IMR-90 (cell line): Measurements from ENCODE around the gene PCMTD2. TPM values are rescaled to one million over a fixed set of nuclear protein-coding genes. Genes with fewer than 3 reads are reported as not detected.

ENCODE experiments used
- ATAC-seq: fragments of 200-7000 bp; cut with Tn5 transposase; 2 replicates; pipeline ENCODE4 v1.9.1; 2020; ENCODE audit warnings: low read depth, mild to moderate bottlenecking, moderate library complexity
- BruUV-seq: library from RNA; stranded (reverse); fragments of 400-500 nt; replicated peaks from 2 replicates; lab custom pipeline; 2021; lab: Mats Ljungman, UMichigan
- CTCF ChIA-PET: fragments of 300-600 bp; formaldehyde crosslinking; extraction: SDS; loops from one replicate; lab custom pipeline; 2021; ENCODE audit warnings: antibody characterized with exemption; lab: Yijun Ruan, JAX
- POLR2A ChIA-PET: fragments of 300-600 bp; sonication (Branson Sonifier 250); formaldehyde crosslinking; loops from one replicate; lab custom pipeline; 2022; ENCODE audit warnings: antibody characterized with exemption; ENCODE audit not compliant: unreplicated experiment; lab: Charles Lee
- DNase-seq: peaks from one replicate; pipeline ENCODE4 v3.0.0; 2013
- H2AFZ ChIP-seq: replicated peaks from 2 replicates; pipeline ENCODE3; 2013; ENCODE audit warnings: low read length, mild to moderate bottlenecking; ENCODE audit not compliant: poor library complexity
- H2AK5ac ChIP-seq: 2 replicates; pipeline ENCODE4 v1.6.1; 2013; ENCODE audit warnings: low read depth, low read length, inconsistent platforms
- H2AK9ac ChIP-seq: replicated peaks from 2 replicates; pipeline ENCODE3; 2013; ENCODE audit warnings: mild to moderate bottlenecking, low read depth, low read length, moderate library complexity; ENCODE audit not compliant: poor library complexity
- H2BK120ac ChIP-seq: 2 replicates; pipeline ENCODE4 v1.6.1; 2013; ENCODE audit warnings: low read depth, low read length, inconsistent platforms
- H2BK15ac ChIP-seq: 3 replicates; pipeline ENCODE4 v1.6.1; 2013; ENCODE audit warnings: low read depth, low read length, inconsistent platforms
- H2BK20ac ChIP-seq: 2 replicates; pipeline ENCODE4 v1.6.1; 2013; ENCODE audit warnings: low read depth, mild to moderate bottlenecking, inconsistent platforms, low read length, moderate library complexity
- H2BK5ac ChIP-seq: 2 replicates; pipeline ENCODE4 v1.6.1; 2013; ENCODE audit warnings: mild to moderate bottlenecking, low read depth, low read length, inconsistent platforms; ENCODE audit not compliant: poor library complexity, severe bottlenecking
- H3K14ac ChIP-seq: replicated peaks from 2 replicates; pipeline ENCODE4 v1.6.1; 2013; ENCODE audit warnings: low read depth, low read length, inconsistent platforms
- H3K18ac ChIP-seq: 2 replicates; pipeline ENCODE4 v1.6.1; 2013; ENCODE audit warnings: low read depth, low read length, control low read depth
- H3K23ac ChIP-seq: 2 replicates; pipeline ENCODE4 v1.6.1; 2013; ENCODE audit warnings: low read depth, low read length, inconsistent platforms
- H3K27ac ChIP-seq: 2 replicates; pipeline ENCODE4 v1.5.1; 2013; ENCODE audit warnings: mild to moderate bottlenecking, control low read depth, low read length; ENCODE audit not compliant: insufficient read depth
- H3K27me3 ChIP-seq: 2 replicates; pipeline ENCODE4 v1.6.1; 2013; ENCODE audit warnings: low read length; ENCODE audit not compliant: control insufficient read depth, insufficient read depth
- H3K36me3 ChIP-seq: 2 replicates; pipeline ENCODE4 v1.6.1; 2013; ENCODE audit warnings: low read length, mixed read lengths; ENCODE audit not compliant: control insufficient read depth, insufficient read depth
- H3K4ac ChIP-seq: 2 replicates; pipeline ENCODE4 v1.6.1; 2013; ENCODE audit warnings: low read depth, low read length, inconsistent platforms
- H3K4me1 ChIP-seq: 2 replicates; pipeline ENCODE4 v1.6.1; 2013; ENCODE audit warnings: low read length, mixed read lengths; ENCODE audit not compliant: control insufficient read depth, insufficient read depth
- H3K4me2 ChIP-seq: 2 replicates; pipeline ENCODE4 v1.6.1; 2013; ENCODE audit warnings: low read depth, mild to moderate bottlenecking, control low read depth, low read length, moderate library complexity
- H3K4me3 ChIP-seq: 2 replicates; pipeline ENCODE4 v1.5.1; 2013; ENCODE audit warnings: low read depth, mild to moderate bottlenecking, control low read depth, low read length, moderate library complexity; ENCODE audit not compliant: insufficient read depth
- H3K56ac ChIP-seq: 2 replicates; pipeline ENCODE4 v1.6.1; 2013; ENCODE audit warnings: low read length, inconsistent platforms; ENCODE audit not compliant: insufficient read depth; ENCODE audit errors: extremely low read depth
- H3K79me1 ChIP-seq, 2 experiments: 2 replicates each; pipeline ENCODE4 v1.6.1; 2013; ENCODE audit warnings: low read length in 2 of 2, inconsistent platforms in 1 of 2, low read depth in 1 of 2
- H3K9ac ChIP-seq: 2 replicates; pipeline ENCODE4 v1.6.1; 2013; ENCODE audit warnings: low read depth, low read length, control low read depth
- H3K9me1 ChIP-seq: 2 replicates; pipeline ENCODE4 v1.6.1; 2013; ENCODE audit warnings: low read length, inconsistent platforms; ENCODE audit not compliant: insufficient read depth
- H3K9me3 ChIP-seq: 2 replicates; pipeline ENCODE4 v1.6.1; 2013; ENCODE audit warnings: low read length; ENCODE audit not compliant: control insufficient read depth, insufficient read depth
- H4K20me1 ChIP-seq: 2 replicates; pipeline ENCODE4 v1.6.1; 2013; ENCODE audit warnings: low read length, inconsistent platforms; ENCODE audit not compliant: insufficient read depth
- H4K5ac ChIP-seq: 2 replicates; pipeline ENCODE4 v1.6.1; 2013; ENCODE audit warnings: mild to moderate bottlenecking, low read depth, low read length, control low read depth
- H4K8ac ChIP-seq, 2 experiments: 2 replicates each; pipeline ENCODE4 v1.6.1; 2013; ENCODE audit warnings: low read depth in 2 of 2, low read length in 2 of 2, control low read depth in 1 of 2, inconsistent platforms in 1 of 2
- H4K91ac ChIP-seq: 2 replicates; pipeline ENCODE4 v1.6.1; 2013; ENCODE audit warnings: low read depth, low read length, inconsistent platforms; ENCODE audit not compliant: insufficient read depth
- BHLHE40 ChIP-seq: fragments of 150-350 bp; IDR thresholded peaks from 2 replicates; pipeline ENCODE4 v1.6.1; 2016; ENCODE audit warnings: mild to moderate bottlenecking, low read depth, low read length
- CHD1 ChIP-seq: IDR thresholded peaks from 2 replicates; pipeline ENCODE4 v1.6.1; 2012; ENCODE audit warnings: low read depth, low read length, improper control_type of control experiment
- FOS ChIP-seq: fragments of 150-350 bp; IDR thresholded peaks from 2 replicates; pipeline ENCODE4 v1.6.1; 2016; ENCODE audit warnings: low read depth, low read length
- MXI1 ChIP-seq: IDR thresholded peaks from 2 replicates; pipeline ENCODE4 v1.6.1; 2012; ENCODE audit warnings: low read depth, mild to moderate bottlenecking, low read length, moderate library complexity, borderline replicate concordance
- NFE2L2 ChIP-seq: fragments of 150-350 bp; IDR thresholded peaks from 2 replicates; pipeline ENCODE4 v1.6.1; 2016; ENCODE audit warnings: low read depth, mild to moderate bottlenecking, low read length
- POLR2A ChIP-seq: IDR thresholded peaks from 2 replicates; pipeline ENCODE4 v1.6.1; 2012; ENCODE audit warnings: mild to moderate bottlenecking, low read depth, low read length
- RAD21 ChIP-seq: IDR thresholded peaks from 2 replicates; pipeline ENCODE4 v1.6.1; 2012; ENCODE audit warnings: low read length, improper control_type of control experiment
- WGBS, 2 experiments: methylation state at CpG; one replicate each; pipeline versions ENCODE4 v1.1.5 to v1.1.7; 2013; ENCODE audit warnings: missing lambda C conversion rate in 2 of 2; ENCODE audit not compliant: insufficient read length in 1 of 2; ENCODE audit errors: extremely low coverage in 2 of 2; 5-methylcytosine and 5-hydroxymethylcytosine counted together
- dilution Hi-C: fragments of 300-500 bp; cut with HindIII; formaldehyde crosslinking; loops from one replicate; pipeline ENCODE4 v1.14.3; 2018; ENCODE audit warnings: low sequenced_read_pairs; ENCODE audit not compliant: unreplicated experiment
- in situ Hi-C: fragments of 300-500 bp; cut with MboI; formaldehyde crosslinking; loops from 3 replicates; pipeline ENCODE4 v1.14.3; 2019; ENCODE audit warnings: low sequenced_read_pairs, inconsistent platforms, mixed read lengths
- intact Hi-C: fragments of 100-400 bp; cut with micrococcal nuclease; formaldehyde crosslinking; loops from 2 replicates; pipeline ENCODE4 v1.10.0; 2022
- polyA plus RNA-seq, 3 experiments: library from polyadenylated mRNA; depleted of rRNA; stranded (reverse); fragments of >200 nt; gene quantifications; 2 replicates each; pipeline ENCODE4 v1.2.3, GENCODE V29; 2012; ENCODE audit warnings: low replicate concordance in 1 of 3
- total RNA-seq: library from RNA; depleted of rRNA; stranded (reverse); fragments of >200 nt; gene quantifications from 2 replicates; pipeline ENCODE4 v1.2.3, GENCODE V29; 2012
- TF ChIP-seq, protein P1 (sequence below): fragments of 150-350 bp; IDR thresholded peaks from 2 replicates; pipeline ENCODE4 v1.6.1; 2016; ENCODE audit warnings: low read depth, mild to moderate bottlenecking, low read length, moderate library complexity, borderline replicate concordance

The PCMTD2 gene
- total and polyA plus RNA-seq, 2 of the 4 experiments (the other 2 are of a cell fraction), result 23.6 to 28.3 TPM

GRCh38 chr20:64211874-64212658 is 43.5 kb upstream of the PCMTD2 start:
- Histone ChIP-seq H2AFZ (no peak overlapping the region), H3K27ac (no peak overlapping the region), H2AK5ac (no peak overlapping the region), H3K27me3 (peaks cover 35% of the 10 kb centered on the region), H3K79me1 (no peaks in the 10 kb centered on the region), H4K91ac (no peak overlapping the region), H3K9ac (no peak overlapping the region), H2BK5ac (no peak overlapping the region), H3K14ac (no peak overlapping the region), H2BK20ac (no peak overlapping the region), H3K4me2 (no peak overlapping the region), H3K36me3 (no peaks in the 10 kb centered on the region), H3K56ac (no peak overlapping the region), H3K9me1 (peaks cover 4% of the 10 kb centered on the region; the same call in 1 of the 2 replicates), H2AK9ac (no peak overlapping the region), H3K23ac (no peak overlapping the region), H3K4me1 (peaks cover 9% of the 10 kb centered on the region; the same call in 1 of the 2 replicates), H2BK120ac (no peak overlapping the region), H3K4ac (no peak overlapping the region), H4K5ac (no peak overlapping the region), H3K18ac (no peak overlapping the region; the same call in 1 of the 2 replicates), H4K20me1 (no peaks in the 10 kb centered on the region), H2BK15ac (no peak overlapping the region), H4K8ac (no peak overlapping the region), H3K9me3 (no peaks in the 10 kb centered on the region), H3K4me3 (no peak overlapping the region)
- in situ Hi-C loops (no loop called here), intact Hi-C loops (no loop called here), dilution Hi-C loops (no loop called here)
- BruUV-seq, result no TSS peak
- ATAC-seq, result no peak
- ChIA-PET CTCF (interaction anchor here (1.0 kb wide), 1 partner anchor 10 kb away, joined by 4 read pairs; no protein-coding TSS in a partner anchor), POLR2A (no interaction called here)
- TF ChIP-seq CHD1 (no peak), FOS (no peak), POLR2A (no peak), BHLHE40 (no peak), NFE2L2 (no peak), MXI1 (no peak), RAD21 (no peak)
- TF ChIP-seq, protein P1, sequence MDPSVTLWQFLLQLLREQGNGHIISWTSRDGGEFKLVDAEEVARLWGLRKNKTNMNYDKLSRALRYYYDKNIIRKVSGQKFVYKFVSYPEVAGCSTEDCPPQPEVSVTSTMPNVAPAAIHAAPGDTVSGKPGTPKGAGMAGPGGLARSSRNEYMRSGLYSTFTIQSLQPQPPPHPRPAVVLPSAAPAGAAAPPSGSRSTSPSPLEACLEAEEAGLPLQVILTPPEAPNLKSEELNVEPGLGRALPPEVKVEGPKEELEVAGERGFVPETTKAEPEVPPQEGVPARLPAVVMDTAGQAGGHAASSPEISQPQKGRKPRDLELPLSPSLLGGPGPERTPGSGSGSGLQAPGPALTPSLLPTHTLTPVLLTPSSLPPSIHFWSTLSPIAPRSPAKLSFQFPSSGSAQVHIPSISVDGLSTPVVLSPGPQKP, result no peak
- 100% methylated on average over 1 of the region's 21 CpGs; no CpG with 5 or more reads in 1 of the 2 experiments for WGBS, 2 experiments
- no peak for DNase-seq
